B cell (primary cell): ENCODE results near the gene ARHGEF19. TPM values are rescaled to one million over a fixed set of nuclear protein-coding genes. Genes with fewer than 3 reads are reported as not detected.

ENCODE experiments used
- ATAC-seq: fragments of 200-7000 bp; cut with Tn5 transposase; one replicate; pipeline ENCODE4 v1.10.0; 2021; ENCODE audit warnings: low read depth, mild to moderate bottlenecking, moderate number of reproducible peaks, moderate library complexity
- CTCF ChIA-PET: fragments of 350-600 bp; sonication (Branson Sonifier 250); formaldehyde crosslinking; loops from one replicate; lab custom pipeline; 2021; ENCODE audit warnings: antibody characterized with exemption, inconsistent platforms; lab: Charles Lee
- POLR2A ChIA-PET: fragments of 350-600 bp; sonication (Branson Sonifier 250); formaldehyde crosslinking; loops from one replicate; lab custom pipeline; 2021; ENCODE audit warnings: antibody characterized with exemption; lab: Charles Lee
- DNase-seq: peaks from one replicate; pipeline ENCODE4 v3.0.0; 2013
- H2AFZ ChIP-seq: 2 replicates; pipeline ENCODE4 v1.6.1; 2012; ENCODE audit warnings: mild to moderate bottlenecking, low read depth, low read length; ENCODE audit not compliant: insufficient read depth, poor library complexity, severe bottlenecking
- H3K27ac ChIP-seq, 2 donors: 1 replicate in 1 of 2; 2 replicates in 1 of 2; pipeline ENCODE4 v1.5.1; 2012 to 2013; ENCODE audit warnings: low read length in 2 of 2, mild to moderate bottlenecking in 2 of 2, moderate library complexity in 1 of 2
- H3K27me3 ChIP-seq, 4 experiments: fragments of 200-600 bp in 1 of 4; sonication (generic) in 1 of 4; replicated peaks in 1 of 4; 1 replicate in 2 of 4; 2 replicates in 2 of 4; pipeline versions ENCODE4 v1.6.1 to v1.7.0; 2013 to 2016; ENCODE audit warnings: low read length in 3 of 4, mild to moderate bottlenecking in 2 of 4, mixed read lengths in 1 of 4, moderate library complexity in 1 of 4; ENCODE audit not compliant: insufficient read depth in 4 of 4, control insufficient read depth in 3 of 4; ENCODE audit errors: control extremely low read depth in 1 of 4
- H3K36me3 ChIP-seq, 2 experiments: replicated peaks in 1 of 2; 1 replicate in 1 of 2; 2 replicates in 1 of 2; pipeline versions ENCODE4 v1.6.1 to v1.7.1; 2013; ENCODE audit warnings: low read length in 1 of 2; ENCODE audit not compliant: insufficient read depth in 2 of 2, control insufficient read depth in 1 of 2; ENCODE audit errors: control extremely low read depth in 1 of 2, extremely low read depth in 1 of 2
- H3K4me1 ChIP-seq, 2 donors: fragments of 200-600 bp in 1 of 2; sonication (generic) in 1 of 2; 1 replicate in 1 of 2; 2 replicates in 1 of 2; pipeline versions ENCODE4 v1.5.1 to v1.6.1; 2013 to 2017; ENCODE audit warnings: low read length in 2 of 2; ENCODE audit not compliant: control insufficient read depth in 2 of 2, insufficient read depth in 2 of 2
- H3K4me2 ChIP-seq: replicated peaks from 2 replicates; pipeline ENCODE3; 2012; ENCODE audit warnings: mild to moderate bottlenecking, low read depth, low read length; ENCODE audit not compliant: poor library complexity, severe bottlenecking
- H3K4me3 ChIP-seq, 5 experiments: fragments of 200-600 bp in 1 of 5; sonication (generic) in 1 of 5; 1 replicate in 3 of 5; 2 replicates in 2 of 5; pipeline versions ENCODE4 v1.5.1 to v1.7.0; 2011 to 2016; ENCODE audit warnings: low read length in 4 of 5, mild to moderate bottlenecking in 4 of 5, low read depth in 2 of 5, control low read depth in 1 of 5, moderate library complexity in 1 of 5; ENCODE audit not compliant: insufficient read depth in 1 of 5; ENCODE audit errors: control extremely low read depth in 1 of 5, extremely low read depth in 1 of 5
- H3K79me2 ChIP-seq: fragments of 200-600 bp; sonication (generic); one replicate; pipeline ENCODE4 v1.6.0; 2016; ENCODE audit warnings: low read length; ENCODE audit not compliant: control insufficient read depth, insufficient read depth
- H3K9ac ChIP-seq: fragments of 200-600 bp; sonication (generic); 2 replicates; pipeline ENCODE4 v1.6.1; 2017; ENCODE audit warnings: mild to moderate bottlenecking, low read length, moderate library complexity
- H3K9me3 ChIP-seq, 3 donors: one replicate each; pipeline versions ENCODE4 v1.6.1 to v1.7.1; 2013; ENCODE audit warnings: low read length in 2 of 3; ENCODE audit not compliant: control insufficient read depth in 2 of 3, insufficient read depth in 1 of 3; ENCODE audit errors: control extremely low read depth in 1 of 3
- H4K20me1 ChIP-seq: 2 replicates; pipeline ENCODE4 v1.6.0; 2012; ENCODE audit warnings: mild to moderate bottlenecking, low read length; ENCODE audit not compliant: insufficient read depth, control insufficient read depth, poor library complexity, severe bottlenecking
- H3K27ac Mint-ChIP-seq: one replicate; pipeline ENCODE4 v1.8.0; 2021; ENCODE audit warnings: mixed read lengths
- H3K27me3 Mint-ChIP-seq: one replicate; pipeline ENCODE4 v1.8.0; 2021; ENCODE audit warnings: mixed read lengths
- H3K4me1 Mint-ChIP-seq: one replicate; pipeline ENCODE4 v1.8.0; 2021; ENCODE audit warnings: mixed read lengths
- H3K4me3 Mint-ChIP-seq: one replicate; pipeline ENCODE4 v1.8.0; 2021; ENCODE audit warnings: mixed read lengths
- H3K9me3 Mint-ChIP-seq: one replicate; pipeline ENCODE4 v1.8.0; 2022; ENCODE audit warnings: mixed read lengths; ENCODE audit not compliant: insufficient read depth
- EZH2 ChIP-seq: IDR thresholded peaks from 2 replicates; pipeline ENCODE4 v1.6.1; 2012; ENCODE audit warnings: borderline replicate concordance, low read depth, mild to moderate bottlenecking, moderate library complexity, low read length; ENCODE audit not compliant: insufficient read depth, poor library complexity, severe bottlenecking
- WGBS: methylation state at CpG from one replicate; pipeline ENCODE4 v1.1.5; 2013; ENCODE audit warnings: missing lambda C conversion rate; ENCODE audit not compliant: insufficient coverage; 5-methylcytosine and 5-hydroxymethylcytosine counted together
- intact Hi-C: fragments of 100-400 bp; cut with micrococcal nuclease; formaldehyde crosslinking; loops from one replicate; pipeline ENCODE4 v1.10.0; 2022
- polyA plus RNA-seq: library from polyadenylated mRNA; depleted of rRNA; stranded (reverse); fragments of >200 nt; gene quantifications from 2 replicates; pipeline ENCODE4 v1.2.3, GENCODE V29; 2012
- total RNA-seq, 2 donors: library from RNA; stranded (reverse); fragments of 120-200 nt in 1 of 2; gene quantifications; 1 replicate in 1 of 2; 2 replicates in 1 of 2; pipeline versions ENCODE4 v1.2.3 to v1.2.4, GENCODE V29; 2013 to 2022
- TF ChIP-seq, protein P1 (sequence below): fragments of 200-600 bp; IDR thresholded peaks from one replicate; pipeline ENCODE4 v1.8.0; 2022; ENCODE audit warnings: antibody characterized with exemption, mild to moderate bottlenecking

ARHGEF19 gene
- total and polyA plus RNA-seq, 2 donors (not counting 1 experiment from before 2014, with no cell fraction given): 13.9 to 20.9 TPM

DNA sequence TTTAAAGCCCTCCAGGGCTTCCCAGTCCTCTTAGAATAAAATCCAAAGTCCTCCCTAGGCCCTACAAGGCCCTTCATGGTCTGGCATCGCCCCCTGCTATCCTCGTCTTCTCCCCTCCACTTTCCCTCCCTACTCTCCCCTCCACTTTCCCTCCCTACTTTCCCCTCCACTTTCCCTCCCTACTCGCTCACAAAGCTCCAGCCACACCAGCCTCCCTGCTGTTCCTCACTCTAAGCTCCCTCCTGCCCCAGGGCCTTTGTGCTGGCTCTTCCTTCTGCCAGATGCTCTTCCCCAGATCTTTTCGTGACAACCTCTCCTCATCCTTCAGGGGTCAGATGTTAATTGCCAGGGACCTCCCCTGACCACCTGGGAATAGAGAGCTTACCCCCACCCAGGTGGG lies 12.8 kb downstream of the ARHGEF19 start:
- ATAC-seq: no peak
- TF ChIP-seq, protein P1, sequence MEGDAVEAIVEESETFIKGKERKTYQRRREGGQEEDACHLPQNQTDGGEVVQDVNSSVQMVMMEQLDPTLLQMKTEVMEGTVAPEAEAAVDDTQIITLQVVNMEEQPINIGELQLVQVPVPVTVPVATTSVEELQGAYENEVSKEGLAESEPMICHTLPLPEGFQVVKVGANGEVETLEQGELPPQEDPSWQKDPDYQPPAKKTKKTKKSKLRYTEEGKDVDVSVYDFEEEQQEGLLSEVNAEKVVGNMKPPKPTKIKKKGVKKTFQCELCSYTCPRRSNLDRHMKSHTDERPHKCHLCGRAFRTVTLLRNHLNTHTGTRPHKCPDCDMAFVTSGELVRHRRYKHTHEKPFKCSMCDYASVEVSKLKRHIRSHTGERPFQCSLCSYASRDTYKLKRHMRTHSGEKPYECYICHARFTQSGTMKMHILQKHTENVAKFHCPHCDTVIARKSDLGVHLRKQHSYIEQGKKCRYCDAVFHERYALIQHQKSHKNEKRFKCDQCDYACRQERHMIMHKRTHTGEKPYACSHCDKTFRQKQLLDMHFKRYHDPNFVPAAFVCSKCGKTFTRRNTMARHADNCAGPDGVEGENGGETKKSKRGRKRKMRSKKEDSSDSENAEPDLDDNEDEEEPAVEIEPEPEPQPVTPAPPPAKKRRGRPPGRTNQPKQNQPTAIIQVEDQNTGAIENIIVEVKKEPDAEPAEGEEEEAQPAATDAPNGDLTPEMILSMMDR: no peak
- TF ChIP-seq EZH2: no peak
- H3K27ac Mint-ChIP-seq: no peak overlapping the region
- no peak overlapping the region for H3K4me2 ChIP-seq
- 95% methylated on average over 4 of the region's 4 CpGs for WGBS
- H3K4me1 ChIP-seq: no peaks in the 10 kb centered on the region
- H4K20me1 ChIP-seq: peaks cover under 1% of the 10 kb centered on the region
- H3K27ac ChIP-seq: no peak overlapping the region
- no peaks in the 10 kb centered on the region for H3K9me3 Mint-ChIP-seq
- H2AFZ ChIP-seq: no peak overlapping the region
- no peaks in the 10 kb centered on the region for H3K9me3 ChIP-seq
- POLR2A ChIA-PET: no interaction called here
- no peak overlapping the region for H3K4me3 ChIP-seq
- no peak overlapping the region for H3K9ac ChIP-seq
- H3K27me3 ChIP-seq: no peaks in the 10 kb centered on the region
- no peak for DNase-seq
- no peaks in the 10 kb centered on the region for H3K27me3 Mint-ChIP-seq
- no peaks in the 10 kb centered on the region for H3K79me2 ChIP-seq
- intact Hi-C loops: no loop called here
- H3K4me3 Mint-ChIP-seq: no peak overlapping the region
- H3K4me1 Mint-ChIP-seq: no peaks in the 10 kb centered on the region
- H3K36me3 ChIP-seq: peaks cover 0 to 12% of the 10 kb centered on the region in 2 experiments
- CTCF ChIA-PET: interaction anchor here (0.7 to 1.5 kb wide), 3 partner anchors 10 to 100 kb away, joined by 3 to 4 read pairs (median 3); no protein-coding TSS in a partner anchor

DNA sequence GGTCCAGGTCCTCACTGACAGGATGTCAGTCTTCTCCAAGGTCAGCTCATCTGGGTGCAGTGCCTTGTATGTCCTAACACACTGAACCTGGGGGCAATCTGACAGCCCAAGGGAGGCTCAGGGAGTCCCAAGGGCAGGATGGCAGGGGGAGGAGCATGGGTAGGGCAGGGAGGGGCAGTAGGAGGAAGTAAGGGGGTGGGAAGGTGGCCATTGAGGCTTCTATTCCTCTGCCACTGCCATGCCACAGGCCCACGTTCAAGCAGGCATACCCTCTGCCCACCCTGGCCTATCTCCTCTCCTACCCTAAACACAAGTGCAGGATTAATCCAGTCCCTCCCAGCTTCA lies 13.3 kb downstream of the ARHGEF19 start:
- POLR2A ChIA-PET: no interaction called here
- H3K27ac Mint-ChIP-seq: no peak overlapping the region
- H2AFZ ChIP-seq: no peak overlapping the region

More for the DNA sequence above, 13.3 kb downstream of the ARHGEF19 start:
- Mint-ChIP-seq H3K4me1 (no peaks in the 10 kb centered on the region), H3K9me3 (no peaks in the 10 kb centered on the region), H3K27me3 (no peaks in the 10 kb centered on the region), H3K4me3 (no peak overlapping the region)
- DNase-seq (no peak), ATAC-seq (no peak)
- CTCF ChIA-PET: interaction anchor here (0.7 kb wide), 1 partner anchor 12 kb away, joined by 3 read pairs; no protein-coding TSS in a partner anchor
- 90% methylated on average over 1 of the region's 1 CpG for WGBS
- intact Hi-C loops: no loop called here
- no peak overlapping the region for H3K4me2 ChIP-seq
- no peaks in the 10 kb centered on the region for H4K20me1 ChIP-seq
- H3K4me1 ChIP-seq: no peaks in the 10 kb centered on the region
- H3K9ac ChIP-seq: no peak overlapping the region
- H3K9me3 ChIP-seq: no peaks in the 10 kb centered on the region
- H3K4me3 ChIP-seq: no peak overlapping the region
- H3K79me2 ChIP-seq: no peaks in the 10 kb centered on the region
- TF ChIP-seq, protein P1: no peak
- no peak for TF ChIP-seq EZH2
- no peak overlapping the region for H3K27ac ChIP-seq
- H3K36me3 ChIP-seq: peaks cover 0 to 8% of the 10 kb centered on the region in 2 experiments
- H3K27me3 ChIP-seq: no peaks in the 10 kb centered on the region
